Measurements from ENCODE around the gene AHR.
A peak's percentile ranks its signal among the peaks of the same experiment; 100 is the strongest.

Gene AHR

DNA sequence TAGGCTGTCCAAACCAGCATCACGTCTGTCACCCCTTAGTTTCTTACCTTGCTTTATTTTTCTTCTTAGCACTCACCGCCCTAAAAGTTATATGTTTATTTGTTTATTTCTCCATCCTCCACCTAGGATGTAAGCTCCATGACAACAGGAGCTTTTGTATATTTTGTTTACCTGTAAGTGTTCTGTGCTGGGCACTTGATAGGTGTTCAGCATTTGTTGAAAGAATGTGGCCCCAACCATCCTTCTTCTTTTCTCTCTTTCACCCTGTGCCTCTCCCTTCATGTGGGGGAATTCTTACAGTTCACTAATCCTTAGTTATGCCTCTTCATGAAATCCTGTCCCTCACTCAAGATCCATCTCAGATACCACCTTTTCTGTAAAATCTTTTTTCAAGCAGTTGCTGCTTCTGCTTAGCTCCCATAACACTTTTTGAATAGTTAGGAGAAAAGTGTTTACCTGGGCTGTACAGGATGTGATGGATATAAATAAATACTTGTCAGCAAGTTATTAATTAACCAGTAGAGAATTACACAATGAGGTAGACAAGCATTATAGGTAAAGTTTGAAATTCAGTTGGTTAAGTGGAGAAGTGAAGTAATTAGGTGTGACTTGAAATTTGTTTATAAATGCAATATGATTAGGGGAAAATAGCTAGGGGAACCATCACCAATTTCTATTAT, 9.7 kb downstream of the AHR start:
- H4K91ac ChIP-seq (ENCODE audit: low read length): no peak overlapping the region
- H4K8ac ChIP-seq (ENCODE audit: low read length): no peak overlapping the region
- no peak overlapping the region for H2BK120ac ChIP-seq (ENCODE audit: low read depth, low read length)
- no peak overlapping the region for H3K4me2 ChIP-seq (ENCODE audit: low read length, poor library complexity, severe bottlenecking)
- H3K9me3 ChIP-seq (ENCODE audit: control insufficient read depth, low read length): no peaks in the 10 kb centered on the region
- no peak overlapping the region for H3K14ac ChIP-seq (ENCODE audit: low read length in 2 of 2)
- peak overlapping the region in 1 of 2 experiments; percentile 29 for H3K4me3 ChIP-seq (ENCODE audit: insufficient read depth in 1 of 2, low read depth in 1 of 2, low read length in 2 of 2)
- WGBS: 78% methylated on average over 1 of the region's 2 CpGs
- no peaks in the 10 kb centered on the region for H3K27me3 ChIP-seq (ENCODE audit: control insufficient read depth in 1 of 2, insufficient read depth in 1 of 2, low read length in 2 of 2)
- H2BK12ac ChIP-seq (ENCODE audit: low read length in 2 of 2): no peak overlapping the region
- no peak overlapping the region for H2BK15ac ChIP-seq (ENCODE audit: low read depth, poor library complexity, severe bottlenecking)
- DNase-seq: no peak
- H3K79me1 ChIP-seq (replicated peaks; ENCODE audit: low read length, poor library complexity, severe bottlenecking): peaks cover under 1% of the 10 kb centered on the region
- H3K27ac ChIP-seq (ENCODE audit: low read length, poor library complexity, severe bottlenecking): no peak overlapping the region
- H2BK5ac ChIP-seq (ENCODE audit: low read depth, low read length, poor library complexity, severe bottlenecking): no peak overlapping the region
- H3K23ac ChIP-seq (ENCODE audit: low read length in 2 of 2): no peak overlapping the region
- no peak overlapping the region for H2AK5ac ChIP-seq (ENCODE audit: low read length, severe bottlenecking)
- peaks cover 3 to 29% of the 10 kb centered on the region in 2 experiments for H3K36me3 ChIP-seq (ENCODE audit: control insufficient read depth in 1 of 2, insufficient read depth in 2 of 2, low read depth in 1 of 2, low read length in 2 of 2)
- H3K4me1 ChIP-seq (ENCODE audit: control insufficient read depth, insufficient read depth, low read depth, low read length): peaks cover 4% of the 10 kb centered on the region
- H3K18ac ChIP-seq (ENCODE audit: low read depth in 1 of 2, low read length in 2 of 2): peak overlapping the region in 1 of 2 experiments; percentile 37
- no peak overlapping the region for H2AFZ ChIP-seq (ENCODE audit: low read depth, low read length)
- H3K9ac ChIP-seq (ENCODE audit: low read length): peak overlapping the region; percentile 57
- peak overlapping the region in 1 of 2 experiments; percentile 43 for H3K4ac ChIP-seq (ENCODE audit: low read depth in 1 of 2, low read length in 2 of 2)

GRCh38 chr7:17311194-17311593, 12.7 kb downstream of the AHR start:
- Histone ChIP-seq H3K23ac (ENCODE audit: low read length in 2 of 2) (no peak overlapping the region), H2BK15ac (ENCODE audit: low read depth, poor library complexity, severe bottlenecking) (no peak overlapping the region), H2BK120ac (ENCODE audit: low read depth, low read length) (no peak overlapping the region), H2BK12ac (ENCODE audit: low read length in 2 of 2) (no peak overlapping the region), H3K4me3 (ENCODE audit: insufficient read depth in 1 of 2, low read depth in 1 of 2, low read length in 2 of 2) (no peak overlapping the region), H4K91ac (ENCODE audit: low read length) (no peak overlapping the region), H3K27me3 (ENCODE audit: control insufficient read depth in 1 of 2, insufficient read depth in 1 of 2, low read length in 2 of 2) (no peaks in the 10 kb centered on the region), H4K8ac (ENCODE audit: low read length) (no peak overlapping the region), H3K4me2 (ENCODE audit: low read length, poor library complexity, severe bottlenecking) (no peak overlapping the region), H3K14ac (ENCODE audit: low read length in 2 of 2) (no peak overlapping the region), H2AK5ac (ENCODE audit: low read length, severe bottlenecking) (no peak overlapping the region), H3K27ac (ENCODE audit: low read length, poor library complexity, severe bottlenecking) (no peak overlapping the region), H3K9me3 (ENCODE audit: control insufficient read depth, low read length) (no peaks in the 10 kb centered on the region), H3K79me1 (replicated peaks; ENCODE audit: low read length, poor library complexity, severe bottlenecking) (peaks cover 1% of the 10 kb centered on the region), H3K4me1 (ENCODE audit: control insufficient read depth, insufficient read depth, low read depth, low read length) (peaks cover 3% of the 10 kb centered on the region), H3K9ac (ENCODE audit: low read length) (no peak overlapping the region), H3K18ac (ENCODE audit: low read depth in 1 of 2, low read length in 2 of 2) (no peak overlapping the region), H2AFZ (ENCODE audit: low read depth, low read length) (no peak overlapping the region), H3K4ac (ENCODE audit: low read depth in 1 of 2, low read length in 2 of 2) (no peak overlapping the region), H2BK5ac (ENCODE audit: low read depth, low read length, poor library complexity, severe bottlenecking) (no peak overlapping the region), H3K36me3 (ENCODE audit: control insufficient read depth in 1 of 2, insufficient read depth in 2 of 2, low read depth in 1 of 2, low read length in 2 of 2) (peaks cover 4 to 32% of the 10 kb centered on the region in 2 experiments)
- no peak for DNase-seq
- WGBS: 91% methylated on average over 3 of the region's 4 CpGs

- Histone ChIP-seq H4K91ac (ENCODE audit: low read length) (no peak overlapping the region), H3K9ac (ENCODE audit: low read length) (no peak overlapping the region), H4K8ac (ENCODE audit: low read length) (no peak overlapping the region), H3K27ac (ENCODE audit: low read length, poor library complexity, severe bottlenecking) (no peak overlapping the region), H3K18ac (ENCODE audit: low read depth in 1 of 2, low read length in 2 of 2) (peak overlapping the region in 1 of 2 experiments; percentile 66), H2BK120ac (ENCODE audit: low read depth, low read length) (no peak overlapping the region), H3K4me1 (ENCODE audit: control insufficient read depth, insufficient read depth, low read depth, low read length) (peaks cover 3% of the 10 kb centered on the region), H2BK5ac (ENCODE audit: low read depth, low read length, poor library complexity, severe bottlenecking) (no peak overlapping the region), H3K4me2 (ENCODE audit: low read length, poor library complexity, severe bottlenecking) (no peak overlapping the region), H2AK5ac (ENCODE audit: low read length, severe bottlenecking) (no peak overlapping the region), H2BK12ac (ENCODE audit: low read length in 2 of 2) (no peak overlapping the region), H2BK15ac (ENCODE audit: low read depth, poor library complexity, severe bottlenecking) (no peak overlapping the region), H3K14ac (ENCODE audit: low read length in 2 of 2) (no peak overlapping the region), H3K4me3 (ENCODE audit: insufficient read depth in 1 of 2, low read depth in 1 of 2, low read length in 2 of 2) (no peak overlapping the region), H3K79me1 (replicated peaks; ENCODE audit: low read length, poor library complexity, severe bottlenecking) (peaks cover 1% of the 10 kb centered on the region), H2AFZ (ENCODE audit: low read depth, low read length) (no peak overlapping the region), H3K23ac (ENCODE audit: low read length in 2 of 2) (no peak overlapping the region), H3K27me3 (ENCODE audit: control insufficient read depth in 1 of 2, insufficient read depth in 1 of 2, low read length in 2 of 2) (no peaks in the 10 kb centered on the region), H3K4ac (ENCODE audit: low read depth in 1 of 2, low read length in 2 of 2) (no peak overlapping the region), H3K9me3 (ENCODE audit: control insufficient read depth, low read length) (no peaks in the 10 kb centered on the region), H3K36me3 (ENCODE audit: control insufficient read depth in 1 of 2, insufficient read depth in 2 of 2, low read depth in 1 of 2, low read length in 2 of 2) (peaks cover 7 to 32% of the 10 kb centered on the region in 2 experiments)
- 63% methylated on average over 2 of the region's 3 CpGs for WGBS
- DNase-seq: no peak
Observed at GRCh38 chr7:17311952-17312351, 13.5 kb downstream of the AHR start.

- Histone ChIP-seq H3K79me1 (replicated peaks; ENCODE audit: low read length, poor library complexity, severe bottlenecking) (peaks cover 1% of the 10 kb centered on the region), H2BK15ac (ENCODE audit: low read depth, poor library complexity, severe bottlenecking) (no peak overlapping the region), H3K18ac (ENCODE audit: low read depth in 1 of 2, low read length in 2 of 2) (no peak overlapping the region), H3K4me3 (ENCODE audit: insufficient read depth in 1 of 2, low read depth in 1 of 2, low read length in 2 of 2) (no peak overlapping the region), H3K9ac (ENCODE audit: low read length) (no peak overlapping the region), H3K4ac (ENCODE audit: low read depth in 1 of 2, low read length in 2 of 2) (no peak overlapping the region), H3K4me1 (ENCODE audit: control insufficient read depth, insufficient read depth, low read depth, low read length) (peaks cover 3% of the 10 kb centered on the region), H3K4me2 (ENCODE audit: low read length, poor library complexity, severe bottlenecking) (no peak overlapping the region), H2AFZ (ENCODE audit: low read depth, low read length) (no peak overlapping the region), H3K27ac (ENCODE audit: low read length, poor library complexity, severe bottlenecking) (no peak overlapping the region), H3K14ac (ENCODE audit: low read length in 2 of 2) (no peak overlapping the region), H3K9me3 (ENCODE audit: control insufficient read depth, low read length) (no peaks in the 10 kb centered on the region), H3K27me3 (ENCODE audit: control insufficient read depth in 1 of 2, insufficient read depth in 1 of 2, low read length in 2 of 2) (no peaks in the 10 kb centered on the region), H3K23ac (ENCODE audit: low read length in 2 of 2) (no peak overlapping the region), H4K91ac (ENCODE audit: low read length) (no peak overlapping the region), H2BK5ac (ENCODE audit: low read depth, low read length, poor library complexity, severe bottlenecking) (no peak overlapping the region), H3K36me3 (ENCODE audit: control insufficient read depth in 1 of 2, insufficient read depth in 2 of 2, low read depth in 1 of 2, low read length in 2 of 2) (peaks cover 7 to 32% of the 10 kb centered on the region in 2 experiments), H2AK5ac (ENCODE audit: low read length, severe bottlenecking) (no peak overlapping the region), H2BK120ac (ENCODE audit: low read depth, low read length) (no peak overlapping the region), H4K8ac (ENCODE audit: low read length) (no peak overlapping the region), H2BK12ac (ENCODE audit: low read length in 2 of 2) (no peak overlapping the region)
- no CpG with 5 or more reads among the region's 2 CpGs for WGBS
- DNase-seq: no peak
Observed at GRCh38 chr7:17312641-17313040, 14.2 kb downstream of the AHR start.
